GM13976 (cell line): ENCODE measurements around the gene CRYBG3.
A peak's percentile ranks its signal among the peaks of the same experiment; 100 is the strongest.
"Not testable (repeated sequence)": the region's sequence is repeated elsewhere in the genome, so short reads cannot be mapped to it uniquely, and the experiment has no call there.

Source experiments
- DNase-seq: peaks from one replicate; pipeline ENCODE4 v3.0.0; 2012; ENCODE audit warnings: low spot score
- in situ Hi-C: fragments of 300-500 bp; cut with MboI; formaldehyde crosslinking; loops from one replicate; pipeline ENCODE4 v1.12.0; 2022; ENCODE audit warnings: low sequenced_read_pairs, mixed read lengths, inconsistent platforms; ENCODE audit not compliant: unreplicated experiment
- TF ChIP-seq, protein P1 (sequence below): IDR thresholded peaks from 2 replicates; pipeline ENCODE4 v1.5.1; 2012; ENCODE audit warnings: borderline replicate concordance, mild to moderate bottlenecking; ENCODE audit not compliant: insufficient read depth; ENCODE audit errors: extremely low read depth, missing control alignments, control extremely low read depth

CRYBG3 gene

DNA sequence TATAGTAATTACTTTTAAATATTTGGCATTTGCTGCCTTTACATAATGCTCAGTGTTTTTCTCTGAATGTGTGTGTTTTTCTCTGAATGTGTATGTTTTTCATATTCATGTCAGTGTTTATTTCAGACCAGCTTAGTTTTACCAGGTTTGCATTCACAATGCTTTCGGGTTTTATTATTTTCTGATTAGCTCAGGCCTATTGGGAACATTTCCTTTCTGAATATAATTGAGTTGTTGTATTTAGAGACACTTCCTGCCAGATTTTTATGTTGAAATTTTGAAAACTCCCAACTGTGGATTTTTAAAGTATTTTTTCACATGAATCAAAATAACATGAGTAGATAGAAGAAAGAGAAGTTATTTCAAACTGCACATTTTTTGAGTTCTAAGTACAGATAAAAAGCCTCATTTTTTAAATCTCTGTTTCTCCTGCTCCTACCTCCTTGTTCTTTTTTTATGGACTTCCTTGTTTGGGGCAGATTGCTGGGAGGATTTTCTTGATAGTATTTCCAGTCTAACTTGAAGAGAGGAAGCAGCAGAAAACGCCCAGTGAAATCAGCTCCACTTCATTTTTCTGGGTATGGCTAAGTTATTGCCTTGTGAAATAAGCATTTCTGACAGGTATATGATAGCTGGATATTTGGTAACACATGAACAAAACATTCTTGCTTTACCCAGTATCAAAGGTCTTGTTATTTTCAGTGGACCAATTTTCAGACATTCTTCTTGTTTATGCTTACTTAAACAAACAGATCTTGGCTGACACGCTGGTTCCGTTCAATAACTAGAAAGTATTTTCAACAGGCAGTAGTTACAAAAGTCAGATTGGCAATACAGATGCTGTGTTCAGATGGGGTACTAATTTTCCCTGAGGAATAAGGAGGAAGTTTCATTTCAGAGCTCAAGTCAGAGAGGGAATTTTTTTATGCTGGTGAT lies 79.8 kb downstream of the CRYBG3 start:
- in situ Hi-C loops, result no loop called here

DNA sequence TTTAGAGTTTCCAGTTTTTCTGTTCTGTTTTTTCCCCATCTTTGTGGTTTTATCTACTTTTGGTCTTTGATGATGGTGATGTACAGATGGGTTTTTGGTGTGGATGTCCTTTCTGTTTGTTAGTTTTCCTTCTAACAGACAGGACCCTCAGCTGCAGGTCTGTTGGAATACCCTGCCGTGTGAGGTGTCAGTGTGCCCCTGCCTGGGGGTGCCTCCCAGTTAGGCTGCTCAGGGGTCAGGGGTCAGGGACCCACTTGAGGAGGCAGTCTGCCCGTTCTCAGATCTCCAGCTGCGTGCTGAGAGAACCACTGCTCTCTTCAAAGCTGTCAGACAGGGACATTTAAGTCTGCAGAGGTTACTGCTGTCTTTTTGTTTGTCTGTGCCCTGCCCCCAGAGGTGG lies 88.0 kb downstream of the CRYBG3 start:
- in situ Hi-C loops, DNase-seq: not testable (repeated sequence)

More for the DNA sequence above, 79.8 kb downstream of the CRYBG3 start:
- TF ChIP-seq, protein P1, sequence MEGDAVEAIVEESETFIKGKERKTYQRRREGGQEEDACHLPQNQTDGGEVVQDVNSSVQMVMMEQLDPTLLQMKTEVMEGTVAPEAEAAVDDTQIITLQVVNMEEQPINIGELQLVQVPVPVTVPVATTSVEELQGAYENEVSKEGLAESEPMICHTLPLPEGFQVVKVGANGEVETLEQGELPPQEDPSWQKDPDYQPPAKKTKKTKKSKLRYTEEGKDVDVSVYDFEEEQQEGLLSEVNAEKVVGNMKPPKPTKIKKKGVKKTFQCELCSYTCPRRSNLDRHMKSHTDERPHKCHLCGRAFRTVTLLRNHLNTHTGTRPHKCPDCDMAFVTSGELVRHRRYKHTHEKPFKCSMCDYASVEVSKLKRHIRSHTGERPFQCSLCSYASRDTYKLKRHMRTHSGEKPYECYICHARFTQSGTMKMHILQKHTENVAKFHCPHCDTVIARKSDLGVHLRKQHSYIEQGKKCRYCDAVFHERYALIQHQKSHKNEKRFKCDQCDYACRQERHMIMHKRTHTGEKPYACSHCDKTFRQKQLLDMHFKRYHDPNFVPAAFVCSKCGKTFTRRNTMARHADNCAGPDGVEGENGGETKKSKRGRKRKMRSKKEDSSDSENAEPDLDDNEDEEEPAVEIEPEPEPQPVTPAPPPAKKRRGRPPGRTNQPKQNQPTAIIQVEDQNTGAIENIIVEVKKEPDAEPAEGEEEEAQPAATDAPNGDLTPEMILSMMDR, result no peak
- no peak for DNase-seq

DNA sequence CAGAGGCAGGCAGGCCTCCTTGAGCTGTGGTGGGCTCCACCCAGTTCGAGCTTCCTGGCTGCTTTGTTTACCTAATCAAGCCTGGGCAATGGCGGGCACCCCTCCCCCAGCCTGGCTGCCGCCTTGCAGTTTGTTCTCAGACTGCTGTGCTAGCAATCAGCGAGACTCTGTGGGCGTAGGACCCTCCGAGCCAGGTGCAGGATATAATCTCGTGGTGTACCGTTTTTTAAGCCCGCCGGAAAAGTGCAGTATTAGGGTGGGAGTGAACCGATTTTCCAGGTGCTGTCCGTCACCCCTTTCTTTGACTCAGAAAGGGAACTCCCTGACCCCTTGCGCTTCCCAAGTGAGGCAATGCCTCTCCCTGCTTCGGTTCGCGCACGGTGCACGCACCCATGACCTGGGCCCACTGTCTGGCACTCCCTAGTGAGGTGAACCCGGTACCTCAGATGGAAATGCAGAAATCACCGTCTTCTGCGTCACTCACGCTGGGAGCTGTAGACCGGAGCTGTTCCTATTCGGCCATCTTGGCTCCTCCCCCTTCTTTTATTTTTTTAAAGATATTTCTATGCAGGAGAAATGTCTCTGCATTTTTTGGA lies 88.5 kb downstream of the CRYBG3 start:
- DNase-seq, in situ Hi-C loops: not testable (repeated sequence)

DNA sequence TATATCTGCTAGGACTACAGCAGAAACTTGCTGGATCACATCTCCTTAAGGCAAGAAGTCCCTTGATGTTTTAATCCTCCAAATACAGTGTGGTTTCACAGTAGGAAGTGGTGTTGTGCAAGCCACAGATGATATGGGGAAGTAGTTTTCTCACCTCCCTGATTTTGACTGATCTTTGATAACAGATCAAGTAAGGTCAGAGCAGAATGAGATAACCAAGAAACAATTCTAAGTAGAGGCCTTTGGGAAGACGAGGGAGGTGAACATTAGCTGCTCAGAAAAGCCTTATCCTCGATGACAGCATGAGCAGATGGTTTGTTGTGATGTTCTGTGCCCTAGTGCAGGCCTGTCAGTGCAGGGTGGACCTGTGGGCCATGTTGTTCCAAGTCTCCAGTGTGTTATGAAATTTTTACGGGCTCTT lies 89.1 kb downstream of the CRYBG3 start:
- in situ Hi-C loops, result no loop called here

DNA sequence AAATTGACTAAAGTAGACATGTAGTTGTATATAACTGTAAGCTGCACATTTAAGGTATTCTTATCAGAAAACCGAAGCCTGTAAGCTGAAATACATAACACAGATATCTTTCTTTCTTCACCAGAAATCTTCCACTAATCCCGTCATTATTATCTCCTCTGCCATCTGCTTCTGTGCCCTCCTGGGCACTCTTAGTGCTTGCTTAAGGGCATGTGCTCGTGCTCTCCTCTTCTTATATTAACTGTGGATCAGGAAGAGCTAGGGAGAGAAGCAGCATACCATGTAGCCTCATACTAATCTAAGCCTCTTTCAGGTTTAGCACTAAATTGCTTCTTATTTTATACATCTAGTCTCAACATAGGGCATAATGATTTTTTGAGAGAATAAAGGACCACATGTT lies 89.6 kb downstream of the CRYBG3 start:
- TF ChIP-seq, protein P1, result no peak
- no peak for DNase-seq
- in situ Hi-C loops, result no loop called here

More for the DNA sequence above, 89.1 kb downstream of the CRYBG3 start:
- TF ChIP-seq, protein P1, result no peak
- peak; percentile 7 for DNase-seq

DNA sequence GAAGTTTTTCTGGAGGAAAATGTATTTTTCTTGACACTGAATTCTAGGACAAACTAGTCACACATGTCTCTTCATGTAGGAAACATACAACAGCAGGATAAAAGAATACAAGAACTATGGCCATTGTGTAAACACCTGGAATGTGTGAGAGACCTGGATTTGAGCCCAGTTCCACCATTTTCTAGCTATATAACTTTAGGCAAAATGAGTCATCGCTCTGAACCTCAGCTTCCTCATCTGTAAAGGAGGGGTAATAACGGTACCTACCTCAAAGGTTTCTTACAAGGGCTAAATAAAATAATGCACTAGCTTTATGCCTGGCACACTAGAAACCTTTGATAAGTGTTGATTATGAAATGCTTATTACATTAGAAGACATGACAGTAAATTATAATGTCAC lies 92.6 kb downstream of the CRYBG3 start:
- TF ChIP-seq, protein P1, result no peak
- in situ Hi-C loops, result no loop called here
- DNase-seq, result no peak

DNA sequence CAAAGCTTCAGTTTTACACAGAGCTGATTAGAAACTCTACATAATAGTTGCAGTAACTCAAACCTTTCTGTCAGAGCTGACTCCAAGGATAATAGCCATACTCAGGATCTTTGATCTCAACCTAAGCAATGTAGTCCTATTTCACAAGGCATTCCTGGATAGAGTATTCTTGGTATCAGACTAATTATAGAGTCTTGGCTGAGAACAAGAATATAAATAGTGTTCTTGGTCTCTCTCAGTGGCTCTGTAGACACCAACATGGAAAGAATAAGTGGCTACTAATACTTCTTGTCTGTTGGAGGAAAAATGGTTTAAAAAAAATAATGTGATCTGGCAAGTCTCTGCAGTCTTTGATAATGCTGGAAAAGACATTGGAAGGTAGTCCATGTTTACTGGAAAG lies 94.8 kb downstream of the CRYBG3 start:
- DNase-seq, result no peak
- in situ Hi-C loops, result no loop called here
- TF ChIP-seq, protein P1, result no peak
